OCI-LY7 (cell line): ENCODE data around the gene SNAI3.

Experiments
- EZH2phosphoT487 ChIP-seq: fragments of 200-600 bp; sonication (generic); IDR thresholded peaks from 2 replicates; pipeline ENCODE4 v1.6.1; 2018; ENCODE audit warnings: low read depth, borderline replicate concordance, mild to moderate bottlenecking, mixed run types, antibody characterized with exemption, low read length, moderate library complexity, mixed read lengths
- TF ChIP-seq, protein P1 (sequence below): fragments of 200-600 bp; sonication (generic); conservative IDR thresholded peaks from 2 replicates; pipeline ENCODE4 v1.5.1; 2014; ENCODE audit warnings: mild to moderate bottlenecking, antibody characterized with exemption, low read length, moderate library complexity, mixed read lengths

- TF ChIP-seq, protein P1, sequence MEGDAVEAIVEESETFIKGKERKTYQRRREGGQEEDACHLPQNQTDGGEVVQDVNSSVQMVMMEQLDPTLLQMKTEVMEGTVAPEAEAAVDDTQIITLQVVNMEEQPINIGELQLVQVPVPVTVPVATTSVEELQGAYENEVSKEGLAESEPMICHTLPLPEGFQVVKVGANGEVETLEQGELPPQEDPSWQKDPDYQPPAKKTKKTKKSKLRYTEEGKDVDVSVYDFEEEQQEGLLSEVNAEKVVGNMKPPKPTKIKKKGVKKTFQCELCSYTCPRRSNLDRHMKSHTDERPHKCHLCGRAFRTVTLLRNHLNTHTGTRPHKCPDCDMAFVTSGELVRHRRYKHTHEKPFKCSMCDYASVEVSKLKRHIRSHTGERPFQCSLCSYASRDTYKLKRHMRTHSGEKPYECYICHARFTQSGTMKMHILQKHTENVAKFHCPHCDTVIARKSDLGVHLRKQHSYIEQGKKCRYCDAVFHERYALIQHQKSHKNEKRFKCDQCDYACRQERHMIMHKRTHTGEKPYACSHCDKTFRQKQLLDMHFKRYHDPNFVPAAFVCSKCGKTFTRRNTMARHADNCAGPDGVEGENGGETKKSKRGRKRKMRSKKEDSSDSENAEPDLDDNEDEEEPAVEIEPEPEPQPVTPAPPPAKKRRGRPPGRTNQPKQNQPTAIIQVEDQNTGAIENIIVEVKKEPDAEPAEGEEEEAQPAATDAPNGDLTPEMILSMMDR = no peak
- no peak for TF ChIP-seq EZH2phosphoT487
These were observed 35.8 kb upstream of the SNAI3 start for GRCh38 chr16:88721815-88722755.
